NAMALWA (cell line): ENCODE measurements around the gene CD2AP.
"Not testable (repeated sequence)": the region's sequence is repeated elsewhere in the genome, so short reads cannot be mapped to it uniquely, and the experiment has no call there.

Experiments
- DNase-seq: peaks from one replicate; pipeline ENCODE4 v3.0.0-alpha.2; 2015; ENCODE audit warnings: low spot score

CD2AP gene

GRCh38 chr6:47566602-47567001, 89.0 kb downstream of the CD2AP start:
- DNase-seq: not testable (repeated sequence)

GRCh38 chr6:47567586-47567985, 90.0 kb downstream of the CD2AP start:
- no peak for DNase-seq

GRCh38 chr6:47571488-47571887, 93.9 kb downstream of the CD2AP start:
- DNase-seq: no peak

DNA sequence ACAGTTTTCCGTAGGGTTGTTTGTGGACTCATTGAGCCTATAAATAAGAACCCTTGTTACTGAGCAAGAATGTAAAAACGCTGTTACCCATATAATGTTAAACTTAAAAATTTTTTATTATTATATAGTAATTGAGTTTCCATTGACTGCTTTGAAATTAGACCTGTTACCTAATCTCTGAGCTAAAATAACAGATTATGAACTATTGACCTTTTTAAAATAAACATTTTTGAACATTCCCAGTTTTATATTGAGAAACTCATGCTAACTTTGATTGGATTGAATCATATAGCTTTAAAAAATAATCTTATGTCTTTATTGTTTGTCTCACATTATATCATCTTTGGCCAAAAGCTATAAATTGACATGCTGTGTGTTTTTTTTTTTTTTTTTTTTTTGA, 95.5 kb downstream of the CD2AP start:
- no peak for DNase-seq

DNA sequence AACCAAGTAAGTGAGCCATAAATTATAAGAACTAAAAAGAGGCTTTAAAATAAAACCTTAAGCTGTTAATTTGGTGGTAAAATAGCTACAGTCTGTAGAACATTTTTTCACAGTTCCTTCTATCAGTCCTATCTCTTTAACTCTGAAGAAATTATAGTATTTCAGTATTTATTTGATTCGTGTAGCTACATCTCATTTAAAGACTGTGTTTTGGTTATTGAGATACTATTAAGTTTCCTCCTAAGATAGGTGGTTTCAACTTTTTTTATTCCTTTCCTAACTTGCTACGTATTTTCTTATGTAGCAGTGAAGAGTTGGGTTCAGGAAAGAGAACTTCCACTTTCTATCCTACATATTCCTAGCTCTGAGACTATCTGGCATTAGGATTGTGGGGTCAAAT, 97.2 kb downstream of the CD2AP start:
- DNase-seq: no peak

GRCh38 chr6:47579040-47579439, 101.5 kb downstream of the CD2AP start:
- no peak for DNase-seq

DNA sequence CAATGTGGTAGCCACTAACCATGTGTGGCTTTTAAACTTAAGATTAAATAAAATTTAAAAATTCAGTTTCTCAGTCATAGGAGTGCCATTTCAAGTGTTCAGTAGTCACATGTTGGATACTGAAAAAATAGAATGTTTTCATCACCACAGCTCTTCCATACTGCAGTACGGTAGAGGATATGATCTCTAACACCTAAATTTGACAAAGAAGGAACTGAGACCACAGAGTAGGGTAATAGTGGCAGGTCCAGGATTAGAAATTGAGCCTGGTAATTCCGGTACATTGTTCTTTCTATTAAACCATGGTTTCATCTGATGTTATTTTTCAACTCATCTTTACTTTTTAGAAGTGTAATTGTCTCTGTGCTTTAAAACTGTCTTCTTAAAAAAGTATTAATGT, 104.0 kb downstream of the CD2AP start:
- DNase-seq: no peak

DNA sequence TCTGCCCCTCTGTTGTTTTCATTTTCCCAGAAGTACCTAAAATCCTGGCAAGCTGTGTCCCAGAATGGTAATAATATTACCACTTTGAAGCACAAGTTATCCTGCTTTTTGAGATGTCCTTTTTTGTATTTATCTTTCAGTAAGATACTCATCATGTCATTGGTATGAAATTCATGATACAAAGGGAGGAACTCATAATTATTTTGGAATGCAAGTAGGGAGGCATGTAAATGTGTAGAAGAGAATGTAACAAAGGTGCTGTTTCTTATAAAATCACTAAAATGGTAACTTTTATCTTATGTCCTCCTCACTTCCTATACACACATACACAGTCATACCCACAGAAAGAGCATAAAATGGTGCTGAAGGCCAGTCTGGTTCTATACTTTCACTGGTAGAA, 109.9 kb downstream of the CD2AP start:
- DNase-seq: no peak

- peak; percentile 14 for DNase-seq
These were observed 114.7 kb downstream of the CD2AP start for GRCh38 chr6:47592131-47592840.

DNA sequence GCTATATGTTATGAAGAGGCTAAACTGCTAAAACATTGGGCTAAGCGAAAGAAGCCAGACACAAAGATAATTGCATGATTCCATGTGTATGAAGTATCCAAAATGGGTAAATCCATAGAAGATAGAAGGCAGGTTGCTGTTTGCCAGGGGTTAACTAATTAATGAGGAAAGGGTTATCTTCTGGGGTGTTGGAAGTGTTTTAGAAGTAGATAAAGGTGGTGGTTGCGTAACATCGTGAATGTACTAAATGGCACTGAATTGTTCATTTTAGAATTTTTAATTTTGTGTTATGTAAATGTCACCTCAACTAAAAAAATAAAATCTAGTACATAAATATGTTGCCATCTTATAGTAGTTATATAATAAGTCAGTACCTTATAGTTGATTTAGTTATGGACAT, 116.4 kb downstream of the CD2AP start:
- no peak for DNase-seq

GRCh38 chr6:47595785-47596184, 118.2 kb downstream of the CD2AP start:
- DNase-seq: no peak

- DNase-seq: no peak
These were observed 120.8 kb downstream of the CD2AP start for GRCh38 chr6:47598367-47598766.

GRCh38 chr6:47599512-47599911, 121.9 kb downstream of the CD2AP start:
- no peak for DNase-seq

- DNase-seq: no peak
These were observed 125.6 kb downstream of the CD2AP start for GRCh38 chr6:47603227-47603626.

GRCh38 chr6:47603995-47604394, 126.4 kb downstream of the CD2AP start:
- DNase-seq: no peak

DNA sequence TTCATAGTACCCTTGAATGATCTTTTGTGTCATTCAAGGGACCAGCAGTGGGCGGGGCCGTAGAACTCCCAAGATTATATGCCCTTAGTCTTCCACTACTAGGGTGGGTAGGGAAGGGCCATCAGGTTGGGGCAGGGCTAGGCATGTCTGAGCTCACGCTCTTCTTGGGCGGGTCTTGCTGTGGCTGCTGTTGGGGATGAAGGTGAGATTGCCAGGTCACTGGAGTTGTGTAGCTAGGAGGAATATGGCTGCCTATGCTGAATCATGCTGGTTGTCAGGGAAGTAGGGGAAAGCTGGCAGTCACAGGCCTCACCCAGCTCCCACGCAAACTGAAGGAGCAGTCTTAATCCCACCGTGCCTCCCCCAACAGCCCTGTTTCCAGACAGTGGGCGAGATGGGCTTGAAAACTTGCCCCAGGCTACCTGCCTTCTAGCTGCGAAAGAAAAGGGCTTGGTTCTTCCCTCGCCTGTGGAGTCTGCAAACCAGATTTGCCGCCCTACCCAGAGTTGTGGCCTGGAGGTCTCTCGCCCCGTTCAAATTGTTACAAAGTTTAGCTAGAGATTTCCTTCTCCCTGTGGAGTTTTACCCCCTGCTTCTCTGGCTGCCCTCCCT, 144.4 kb downstream of the CD2AP start:
- no peak for DNase-seq

DNA sequence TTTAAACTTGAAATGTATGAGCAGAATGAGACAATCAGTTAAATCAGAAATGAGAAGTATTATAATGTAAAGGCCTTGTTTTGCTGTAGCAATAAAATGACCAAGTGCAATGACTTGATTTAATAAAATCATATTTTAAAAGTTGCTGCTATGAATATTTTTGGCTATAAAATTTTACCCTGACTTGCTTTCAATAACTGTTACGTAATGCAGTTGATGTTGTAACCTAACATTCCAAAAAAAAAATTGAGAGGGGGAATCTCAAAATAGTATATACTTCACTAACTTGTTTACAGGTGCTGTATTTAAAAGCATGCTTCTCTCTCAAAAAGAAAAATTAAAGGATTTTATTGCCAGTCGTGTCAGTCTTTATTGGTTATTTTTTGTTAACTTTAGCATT, 149.2 kb downstream of the CD2AP start:
- no peak for DNase-seq

DNA sequence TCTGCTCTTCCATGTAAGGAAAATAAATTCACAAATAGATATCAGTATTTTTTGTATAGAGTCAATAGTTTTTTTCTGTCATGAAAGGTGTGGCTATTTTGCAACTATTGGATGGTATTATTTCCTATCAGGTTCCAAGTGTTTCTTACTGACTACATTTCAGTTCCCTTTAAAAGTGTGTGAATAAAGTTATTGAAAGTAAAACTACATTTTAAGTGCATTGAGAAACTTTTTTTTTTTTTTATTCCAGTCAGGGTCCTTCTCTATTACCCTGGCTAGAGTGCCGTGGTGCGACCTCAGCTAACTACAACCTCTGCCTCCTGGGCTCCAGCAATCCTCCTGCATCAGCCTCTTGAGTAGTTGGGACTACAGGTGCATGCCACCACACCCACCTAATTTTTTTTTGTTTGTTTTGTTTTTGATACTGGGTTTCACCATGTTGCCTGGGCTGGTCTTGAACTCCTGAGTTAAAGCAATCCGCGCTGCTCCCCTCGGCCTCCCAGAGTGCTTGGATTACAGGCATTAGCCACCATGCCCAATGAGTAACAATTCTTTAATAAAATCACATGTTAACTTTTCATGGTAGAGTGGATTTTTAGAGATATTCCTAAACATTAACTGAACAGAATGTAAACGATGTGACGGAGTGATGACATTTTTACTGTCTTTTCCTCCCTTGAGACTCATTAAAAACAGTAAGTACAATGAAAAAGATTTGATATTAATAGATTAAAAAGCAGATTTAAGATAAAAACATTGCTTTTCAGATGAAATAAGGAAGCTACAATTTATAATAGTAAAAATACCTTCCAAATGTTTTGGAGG, 151.1 kb downstream of the CD2AP start:
- no peak for DNase-seq

- no peak for DNase-seq
These were observed 152.4 kb downstream of the CD2AP start for GRCh38 chr6:47629954-47630353.

DNA sequence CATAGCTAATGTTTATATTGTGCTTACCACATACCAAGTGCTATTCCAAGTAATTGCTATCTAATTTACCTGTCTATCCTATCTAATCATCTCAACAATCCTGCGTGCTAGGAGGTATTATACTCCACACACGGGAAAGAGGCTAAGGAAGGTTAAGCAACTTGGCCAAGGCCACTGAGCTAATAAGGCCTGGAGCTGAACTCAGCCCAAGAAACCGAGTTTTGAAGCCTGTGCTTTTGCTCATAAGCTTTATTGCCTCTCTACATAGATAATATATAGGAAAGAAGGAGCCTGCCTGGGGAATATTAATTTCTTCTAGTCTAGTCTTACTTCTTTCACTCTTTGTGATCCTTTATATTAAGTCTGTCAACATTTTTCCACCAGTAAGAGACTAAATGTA, 153.0 kb downstream of the CD2AP start:
- no peak for DNase-seq

DNA sequence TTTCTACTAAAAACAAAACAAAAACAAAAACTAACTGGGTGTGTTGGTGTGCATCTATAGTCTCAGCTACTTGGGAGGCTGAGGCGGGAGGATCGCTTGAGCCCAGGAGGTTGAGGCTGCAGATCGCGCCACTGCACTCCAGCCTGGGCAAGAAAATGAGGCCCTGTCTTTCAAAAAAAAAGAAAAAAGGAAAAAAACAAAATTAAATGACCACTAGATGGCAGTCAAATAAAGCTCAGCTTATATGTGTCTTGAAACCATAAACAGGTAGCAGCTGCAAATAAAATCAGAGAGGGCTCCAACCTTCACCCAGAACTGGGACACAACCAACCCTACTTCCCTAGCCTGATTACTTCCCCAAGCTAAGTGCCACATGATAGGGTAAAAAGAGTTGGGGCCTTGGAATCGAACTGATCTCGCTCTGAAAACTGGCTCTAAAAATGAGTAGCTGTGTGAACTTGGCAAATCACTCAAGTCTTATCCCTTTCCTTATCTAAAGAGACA, 153.7 kb downstream of the CD2AP start:
- DNase-seq: peak; percentile 80

DNA sequence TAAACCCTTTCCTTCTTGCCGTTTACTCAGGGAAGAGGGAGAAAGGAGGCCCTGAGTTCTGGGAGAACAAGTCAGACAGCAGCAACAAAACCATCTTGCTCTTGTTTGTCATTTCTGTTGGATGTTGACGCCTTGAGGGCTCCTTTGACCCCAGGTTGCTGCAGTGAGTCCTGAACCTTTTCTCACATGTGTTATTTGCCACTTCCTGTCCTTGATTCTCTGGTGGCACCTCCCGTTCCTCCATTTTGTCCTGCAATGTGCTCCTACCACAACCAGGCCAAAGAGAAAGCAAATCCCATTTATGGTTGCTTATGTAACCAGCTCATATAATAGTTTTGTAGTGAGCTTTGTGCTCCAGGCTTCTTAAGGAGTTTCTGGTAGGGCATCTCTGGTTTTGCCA, 154.2 kb downstream of the CD2AP start:
- DNase-seq: no peak

- no peak for DNase-seq
These were observed 155.6 kb downstream of the CD2AP start for GRCh38 chr6:47633141-47633540.
